HG03280 (cell line): ENCODE results near the gene GCFC2.
"Not testable (repeated sequence)": the region's sequence is repeated elsewhere in the genome, so short reads cannot be mapped to it uniquely, and the experiment has no call there.

ENCODE experiments used
- ATAC-seq: cut with Tn5 transposase; IDR thresholded peaks from one replicate; pipeline ENCODE4 v1.9.1; 2021; ENCODE audit warnings: mild to moderate bottlenecking, moderate library complexity; ENCODE audit not compliant: unreplicated experiment

Gene GCFC2

GRCh38 chr2:75683430-75683829 is 27.3 kb downstream of the GCFC2 start:
- not testable (repeated sequence) for ATAC-seq

- no peak for ATAC-seq
Observed at GRCh38 chr2:75680402-75680801, 30.3 kb downstream of the GCFC2 start.

GRCh38 chr2:75679556-75679955 is 31.2 kb downstream of the GCFC2 start:
- ATAC-seq = no peak

- ATAC-seq = no peak
Observed at GRCh38 chr2:75676464-75676863, 34.3 kb downstream of the GCFC2 start.

GRCh38 chr2:75675908-75676307 is 34.8 kb downstream of the GCFC2 start:
- no peak for ATAC-seq

- not testable (repeated sequence) for ATAC-seq
Observed at GRCh38 chr2:75675423-75675822, 35.3 kb downstream of the GCFC2 start.

GRCh38 chr2:75667884-75668283 is 42.8 kb downstream of the GCFC2 start:
- no peak for ATAC-seq

- ATAC-seq = no peak
Observed at GRCh38 chr2:75666911-75667310, 43.8 kb downstream of the GCFC2 start.

- ATAC-seq = no peak
Observed at GRCh38 chr2:75657798-75658197, 52.9 kb downstream of the GCFC2 start.

- ATAC-seq = no peak
Observed at GRCh38 chr2:75656563-75656962, 54.2 kb downstream of the GCFC2 start.

GRCh38 chr2:75655861-75656260 is 54.9 kb downstream of the GCFC2 start:
- no peak for ATAC-seq

- ATAC-seq = no peak
Observed at GRCh38 chr2:75654012-75654411, 56.7 kb downstream of the GCFC2 start.

GRCh38 chr2:75647771-75648170 is 62.9 kb downstream of the GCFC2 start:
- no peak for ATAC-seq

GRCh38 chr2:75646583-75647425 is 63.9 kb downstream of the GCFC2 start, which contains the start of gene MRPL19:
Gene MRPL19, plus strand, starts transcription at chr2:75646783. Its CDS starts 25 bp downstream, at chr2:75646808.
- peak; percentile 95 for ATAC-seq

GRCh38 chr2:75646090-75646582 is 64.6 kb downstream of the GCFC2 start:
- peak; percentile 11 for ATAC-seq

- no peak for ATAC-seq
Observed at GRCh38 chr2:75645643-75646042, 65.1 kb downstream of the GCFC2 start.

GRCh38 chr2:75643980-75644379 is 66.7 kb downstream of the GCFC2 start:
- ATAC-seq = no peak

- no peak for ATAC-seq
Observed at GRCh38 chr2:75641587-75641986, 69.1 kb downstream of the GCFC2 start.

- ATAC-seq = peak; percentile 97
Observed at GRCh38 chr2:75640621-75641121, 70.0 kb downstream of the GCFC2 start.

GRCh38 chr2:75637568-75637967 is 73.1 kb downstream of the GCFC2 start:
- ATAC-seq = no peak

GRCh38 chr2:75634945-75635344 is 75.8 kb downstream of the GCFC2 start:
- ATAC-seq = no peak

GRCh38 chr2:75633620-75634019 is 77.1 kb downstream of the GCFC2 start:
- no peak for ATAC-seq
